B cell (primary cell): ENCODE results near the gene ARHGEF19. TPM values are rescaled to one million over a fixed set of nuclear protein-coding genes. Genes with fewer than 3 reads are reported as not detected.
A peak's percentile ranks its signal among the peaks of the same experiment; 100 is the strongest.

Source experiments
- ATAC-seq: fragments of 200-7000 bp; cut with Tn5 transposase; one replicate; pipeline ENCODE4 v1.10.0; 2021; ENCODE audit warnings: low read depth, mild to moderate bottlenecking, moderate number of reproducible peaks, moderate library complexity
- CTCF ChIA-PET: fragments of 350-600 bp; sonication (Branson Sonifier 250); formaldehyde crosslinking; loops from one replicate; lab custom pipeline; 2021; ENCODE audit warnings: antibody characterized with exemption, inconsistent platforms; lab: Charles Lee
- POLR2A ChIA-PET: fragments of 350-600 bp; sonication (Branson Sonifier 250); formaldehyde crosslinking; loops from one replicate; lab custom pipeline; 2021; ENCODE audit warnings: antibody characterized with exemption; lab: Charles Lee
- DNase-seq: peaks from one replicate; pipeline ENCODE4 v3.0.0; 2013
- H2AFZ ChIP-seq: 2 replicates; pipeline ENCODE4 v1.6.1; 2012; ENCODE audit warnings: mild to moderate bottlenecking, low read depth, low read length; ENCODE audit not compliant: insufficient read depth, poor library complexity, severe bottlenecking
- H3K27ac ChIP-seq, 2 donors: 1 replicate in 1 of 2; 2 replicates in 1 of 2; pipeline ENCODE4 v1.5.1; 2012 to 2013; ENCODE audit warnings: low read length in 2 of 2, mild to moderate bottlenecking in 2 of 2, moderate library complexity in 1 of 2
- H3K27me3 ChIP-seq, 4 experiments: fragments of 200-600 bp in 1 of 4; sonication (generic) in 1 of 4; replicated peaks in 1 of 4; 1 replicate in 2 of 4; 2 replicates in 2 of 4; pipeline versions ENCODE4 v1.6.1 to v1.7.0; 2013 to 2016; ENCODE audit warnings: low read length in 3 of 4, mild to moderate bottlenecking in 2 of 4, mixed read lengths in 1 of 4, moderate library complexity in 1 of 4; ENCODE audit not compliant: insufficient read depth in 4 of 4, control insufficient read depth in 3 of 4; ENCODE audit errors: control extremely low read depth in 1 of 4
- H3K36me3 ChIP-seq, 2 experiments: replicated peaks in 1 of 2; 1 replicate in 1 of 2; 2 replicates in 1 of 2; pipeline versions ENCODE4 v1.6.1 to v1.7.1; 2013; ENCODE audit warnings: low read length in 1 of 2; ENCODE audit not compliant: insufficient read depth in 2 of 2, control insufficient read depth in 1 of 2; ENCODE audit errors: control extremely low read depth in 1 of 2, extremely low read depth in 1 of 2
- H3K4me1 ChIP-seq, 2 donors: fragments of 200-600 bp in 1 of 2; sonication (generic) in 1 of 2; 1 replicate in 1 of 2; 2 replicates in 1 of 2; pipeline versions ENCODE4 v1.5.1 to v1.6.1; 2013 to 2017; ENCODE audit warnings: low read length in 2 of 2; ENCODE audit not compliant: control insufficient read depth in 2 of 2, insufficient read depth in 2 of 2
- H3K4me2 ChIP-seq: replicated peaks from 2 replicates; pipeline ENCODE3; 2012; ENCODE audit warnings: mild to moderate bottlenecking, low read depth, low read length; ENCODE audit not compliant: poor library complexity, severe bottlenecking
- H3K4me3 ChIP-seq, 5 experiments: fragments of 200-600 bp in 1 of 5; sonication (generic) in 1 of 5; 1 replicate in 3 of 5; 2 replicates in 2 of 5; pipeline versions ENCODE4 v1.5.1 to v1.7.0; 2011 to 2016; ENCODE audit warnings: low read length in 4 of 5, mild to moderate bottlenecking in 4 of 5, low read depth in 2 of 5, control low read depth in 1 of 5, moderate library complexity in 1 of 5; ENCODE audit not compliant: insufficient read depth in 1 of 5; ENCODE audit errors: control extremely low read depth in 1 of 5, extremely low read depth in 1 of 5
- H3K79me2 ChIP-seq: fragments of 200-600 bp; sonication (generic); one replicate; pipeline ENCODE4 v1.6.0; 2016; ENCODE audit warnings: low read length; ENCODE audit not compliant: control insufficient read depth, insufficient read depth
- H3K9ac ChIP-seq: fragments of 200-600 bp; sonication (generic); 2 replicates; pipeline ENCODE4 v1.6.1; 2017; ENCODE audit warnings: mild to moderate bottlenecking, low read length, moderate library complexity
- H3K9me3 ChIP-seq, 3 donors: one replicate each; pipeline versions ENCODE4 v1.6.1 to v1.7.1; 2013; ENCODE audit warnings: low read length in 2 of 3; ENCODE audit not compliant: control insufficient read depth in 2 of 3, insufficient read depth in 1 of 3; ENCODE audit errors: control extremely low read depth in 1 of 3
- H4K20me1 ChIP-seq: 2 replicates; pipeline ENCODE4 v1.6.0; 2012; ENCODE audit warnings: mild to moderate bottlenecking, low read length; ENCODE audit not compliant: insufficient read depth, control insufficient read depth, poor library complexity, severe bottlenecking
- H3K27ac Mint-ChIP-seq: one replicate; pipeline ENCODE4 v1.8.0; 2021; ENCODE audit warnings: mixed read lengths
- H3K27me3 Mint-ChIP-seq: one replicate; pipeline ENCODE4 v1.8.0; 2021; ENCODE audit warnings: mixed read lengths
- H3K4me1 Mint-ChIP-seq: one replicate; pipeline ENCODE4 v1.8.0; 2021; ENCODE audit warnings: mixed read lengths
- H3K4me3 Mint-ChIP-seq: one replicate; pipeline ENCODE4 v1.8.0; 2021; ENCODE audit warnings: mixed read lengths
- H3K9me3 Mint-ChIP-seq: one replicate; pipeline ENCODE4 v1.8.0; 2022; ENCODE audit warnings: mixed read lengths; ENCODE audit not compliant: insufficient read depth
- EZH2 ChIP-seq: IDR thresholded peaks from 2 replicates; pipeline ENCODE4 v1.6.1; 2012; ENCODE audit warnings: borderline replicate concordance, low read depth, mild to moderate bottlenecking, moderate library complexity, low read length; ENCODE audit not compliant: insufficient read depth, poor library complexity, severe bottlenecking
- WGBS: methylation state at CpG from one replicate; pipeline ENCODE4 v1.1.5; 2013; ENCODE audit warnings: missing lambda C conversion rate; ENCODE audit not compliant: insufficient coverage; 5-methylcytosine and 5-hydroxymethylcytosine counted together
- intact Hi-C: fragments of 100-400 bp; cut with micrococcal nuclease; formaldehyde crosslinking; loops from one replicate; pipeline ENCODE4 v1.10.0; 2022
- polyA plus RNA-seq: library from polyadenylated mRNA; depleted of rRNA; stranded (reverse); fragments of >200 nt; gene quantifications from 2 replicates; pipeline ENCODE4 v1.2.3, GENCODE V29; 2012
- total RNA-seq, 2 donors: library from RNA; stranded (reverse); fragments of 120-200 nt in 1 of 2; gene quantifications; 1 replicate in 1 of 2; 2 replicates in 1 of 2; pipeline versions ENCODE4 v1.2.3 to v1.2.4, GENCODE V29; 2013 to 2022
- TF ChIP-seq, protein P1 (sequence below): fragments of 200-600 bp; IDR thresholded peaks from one replicate; pipeline ENCODE4 v1.8.0; 2022; ENCODE audit warnings: antibody characterized with exemption, mild to moderate bottlenecking

Gene ARHGEF19
- total and polyA plus RNA-seq, 2 donors (not counting 1 experiment from before 2014, with no cell fraction given): 13.9 to 20.9 TPM

DNA sequence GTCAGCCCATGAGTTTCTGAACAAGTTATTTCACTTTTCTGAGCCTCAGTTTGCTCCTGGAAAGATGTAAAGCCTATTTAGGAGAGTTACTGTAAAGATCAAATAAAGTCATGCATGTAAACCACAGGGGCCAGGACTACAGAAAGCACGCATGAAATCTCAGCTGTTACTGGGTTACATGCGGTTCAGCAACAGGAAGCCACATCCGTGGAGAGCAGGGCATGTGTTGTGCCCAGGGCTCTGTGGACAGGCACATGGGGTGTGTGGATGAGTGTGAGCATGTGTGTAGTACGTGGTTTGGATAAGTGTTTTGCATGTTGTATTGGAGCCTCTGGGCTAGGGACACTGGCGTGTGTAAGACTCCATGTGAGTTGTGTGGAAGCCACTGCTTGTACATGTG is 54.4 kb downstream of the ARHGEF19 start:
- H3K4me2 ChIP-seq: no peak overlapping the region
- CTCF ChIA-PET: no interaction called here
- ATAC-seq: no peak
- TF ChIP-seq, protein P1, sequence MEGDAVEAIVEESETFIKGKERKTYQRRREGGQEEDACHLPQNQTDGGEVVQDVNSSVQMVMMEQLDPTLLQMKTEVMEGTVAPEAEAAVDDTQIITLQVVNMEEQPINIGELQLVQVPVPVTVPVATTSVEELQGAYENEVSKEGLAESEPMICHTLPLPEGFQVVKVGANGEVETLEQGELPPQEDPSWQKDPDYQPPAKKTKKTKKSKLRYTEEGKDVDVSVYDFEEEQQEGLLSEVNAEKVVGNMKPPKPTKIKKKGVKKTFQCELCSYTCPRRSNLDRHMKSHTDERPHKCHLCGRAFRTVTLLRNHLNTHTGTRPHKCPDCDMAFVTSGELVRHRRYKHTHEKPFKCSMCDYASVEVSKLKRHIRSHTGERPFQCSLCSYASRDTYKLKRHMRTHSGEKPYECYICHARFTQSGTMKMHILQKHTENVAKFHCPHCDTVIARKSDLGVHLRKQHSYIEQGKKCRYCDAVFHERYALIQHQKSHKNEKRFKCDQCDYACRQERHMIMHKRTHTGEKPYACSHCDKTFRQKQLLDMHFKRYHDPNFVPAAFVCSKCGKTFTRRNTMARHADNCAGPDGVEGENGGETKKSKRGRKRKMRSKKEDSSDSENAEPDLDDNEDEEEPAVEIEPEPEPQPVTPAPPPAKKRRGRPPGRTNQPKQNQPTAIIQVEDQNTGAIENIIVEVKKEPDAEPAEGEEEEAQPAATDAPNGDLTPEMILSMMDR: no peak
- TF ChIP-seq EZH2: no peak
- no peaks in the 10 kb centered on the region for H4K20me1 ChIP-seq
- H3K9me3 ChIP-seq: peaks cover 0 to 15% (median 0%) of the 10 kb centered on the region in 3 donors
- H3K4me3 ChIP-seq: no peak overlapping the region
- H3K9ac ChIP-seq: no peak overlapping the region
- H2AFZ ChIP-seq: no peak overlapping the region
- Mint-ChIP-seq H3K9me3 (no peaks in the 10 kb centered on the region), H3K4me1 (peaks cover 31% of the 10 kb centered on the region), H3K4me3 (no peak overlapping the region), H3K27ac (no peak overlapping the region), H3K27me3 (peaks cover 10% of the 10 kb centered on the region)
- intact Hi-C loops: no loop called here
- H3K36me3 ChIP-seq: no peaks in the 10 kb centered on the region
- no peak overlapping the region for H3K27ac ChIP-seq
- 33% methylated on average over 5 of the region's 5 CpGs for WGBS
- H3K27me3 ChIP-seq: peaks cover 0 to 37% (median 17%) of the 10 kb centered on the region in 4 experiments
- no peak for DNase-seq
- no peaks in the 10 kb centered on the region for H3K79me2 ChIP-seq
- peaks cover 38 to 40% of the 10 kb centered on the region in 2 donors for H3K4me1 ChIP-seq
- POLR2A ChIA-PET: no interaction called here

DNA sequence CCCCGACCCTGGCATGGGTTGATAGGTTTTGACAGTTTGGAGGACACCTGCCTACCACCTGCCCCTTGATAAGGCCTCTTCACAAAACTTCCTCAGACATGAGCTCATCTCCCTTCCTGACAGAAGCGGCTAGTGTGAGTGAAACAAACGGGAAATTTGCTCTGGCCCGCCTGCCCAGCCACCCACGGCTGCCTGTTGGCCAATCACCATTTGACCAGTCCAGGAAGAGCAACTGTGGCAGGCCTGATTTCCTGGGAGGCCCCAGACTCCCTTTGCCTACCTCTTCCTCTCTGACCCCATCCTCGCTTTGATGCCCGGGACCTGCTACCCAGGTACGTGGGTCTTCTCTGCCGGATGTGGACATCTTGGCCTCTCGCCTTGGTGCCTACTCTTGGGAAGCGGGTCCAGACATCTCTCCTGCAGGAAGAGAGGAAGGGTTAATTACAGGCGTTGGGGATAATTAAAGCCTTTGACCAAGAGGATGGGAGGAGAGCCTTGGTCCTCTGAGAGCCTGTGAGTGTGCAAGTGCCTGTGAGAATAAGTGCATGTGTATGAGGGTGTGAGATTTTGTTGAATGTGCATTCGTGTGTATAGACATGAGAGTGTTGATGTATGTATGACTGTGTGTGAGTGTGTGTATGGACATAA is 55.5 kb downstream of the ARHGEF19 start:
- Histone ChIP-seq H3K79me2 (no peaks in the 10 kb centered on the region), H3K36me3 (no peaks in the 10 kb centered on the region), H3K4me2 (no peak overlapping the region), H3K9me3 (peaks cover 0 to 20% (median 0%) of the 10 kb centered on the region in 3 donors), H3K27ac (no peak overlapping the region), H3K27me3 (peaks cover 0 to 46% (median 20%) of the 10 kb centered on the region in 4 experiments), H3K9ac (no peak overlapping the region), H4K20me1 (no peaks in the 10 kb centered on the region), H2AFZ (no peak overlapping the region), H3K4me1 (peaks cover 29 to 30% of the 10 kb centered on the region in 2 donors), H3K4me3 (no peak overlapping the region)
- WGBS: 86% methylated on average over 7 of the region's 13 CpGs
- ATAC-seq (no peak), DNase-seq (no peak)
- peak overlapping the region; percentile 0 for H3K4me3 Mint-ChIP-seq
- TF ChIP-seq, protein P1: no peak
- TF ChIP-seq EZH2: no peak
- peaks cover 14% of the 10 kb centered on the region for H3K27me3 Mint-ChIP-seq
- POLR2A ChIA-PET: no interaction called here
- no peaks in the 10 kb centered on the region for H3K9me3 Mint-ChIP-seq
- H3K4me1 Mint-ChIP-seq: peaks cover 29% of the 10 kb centered on the region
- CTCF ChIA-PET: interaction anchor here (0.7 kb wide), 1 partner anchor 77 kb away, joined by 3 read pairs; no protein-coding TSS in a partner anchor
- intact Hi-C loops: no loop called here
- no peak overlapping the region for H3K27ac Mint-ChIP-seq
